NCI-H1694 (cell line): ENCODE measurements around the gene TXNDC15.

Source experiments
- DNase-seq: peaks from one replicate; lab custom pipeline; 2025; lab: John Stamatoyannopoulos, UW

The TXNDC15 gene

DNA sequence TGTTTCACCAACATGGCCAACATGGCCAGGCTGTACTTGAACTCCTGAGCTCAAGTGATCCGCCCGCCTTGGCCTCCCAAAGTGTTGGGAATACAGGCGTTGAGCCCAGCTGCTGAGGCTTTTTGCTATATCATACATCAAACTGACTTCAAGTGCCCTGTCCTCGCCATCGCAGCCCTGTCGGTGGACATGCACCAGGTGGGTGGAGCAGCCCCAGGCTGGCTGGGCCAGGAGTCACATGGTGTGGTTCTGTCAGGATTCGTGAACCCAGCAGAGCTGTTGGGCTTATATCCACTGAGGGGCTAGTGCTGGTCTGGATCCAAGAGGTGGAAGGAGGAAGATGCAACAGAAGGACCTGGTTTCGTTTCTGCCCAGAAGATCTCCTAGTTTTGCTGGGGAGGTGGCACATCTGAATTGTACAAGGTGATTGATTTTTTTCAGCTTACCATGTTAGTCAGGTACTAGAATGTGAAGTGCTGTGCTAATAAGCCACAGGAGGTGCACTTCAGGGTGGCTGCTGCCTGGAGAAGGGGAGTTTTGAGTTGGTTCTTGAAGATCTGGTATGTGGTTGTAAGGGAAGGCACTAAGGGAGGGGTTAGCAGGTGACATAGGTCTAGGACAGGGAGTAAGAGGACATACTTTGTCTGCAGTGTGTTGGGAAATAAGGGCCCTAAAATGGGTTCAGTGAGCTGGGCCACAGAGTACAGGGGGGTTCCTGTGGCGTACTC, 46.8 kb downstream of the TXNDC15 start:
- DNase-seq: no peak

DNA sequence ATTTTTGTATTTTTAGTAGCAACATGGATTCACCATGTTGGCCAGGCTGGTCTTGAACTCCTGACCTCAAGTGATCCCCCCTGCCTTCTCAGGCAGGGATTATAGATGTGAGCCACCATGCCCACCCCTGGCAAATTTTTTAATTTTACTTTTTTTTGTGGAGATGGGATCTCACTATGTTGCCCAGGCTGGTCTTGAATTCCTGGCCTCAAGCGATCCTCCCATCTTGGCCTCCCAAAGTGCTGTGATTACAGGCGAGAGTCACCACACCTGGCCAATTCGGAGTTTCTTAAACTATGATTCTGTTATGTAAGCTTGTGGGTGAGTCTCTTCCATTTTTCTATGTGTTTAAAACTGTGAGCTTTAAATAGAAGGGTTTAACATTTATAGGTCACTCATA, 58.3 kb downstream of the TXNDC15 start:
- no peak for DNase-seq

- no peak for DNase-seq
Observed at GRCh38 chr5:134934202-134934601, 60.0 kb downstream of the TXNDC15 start.

DNA sequence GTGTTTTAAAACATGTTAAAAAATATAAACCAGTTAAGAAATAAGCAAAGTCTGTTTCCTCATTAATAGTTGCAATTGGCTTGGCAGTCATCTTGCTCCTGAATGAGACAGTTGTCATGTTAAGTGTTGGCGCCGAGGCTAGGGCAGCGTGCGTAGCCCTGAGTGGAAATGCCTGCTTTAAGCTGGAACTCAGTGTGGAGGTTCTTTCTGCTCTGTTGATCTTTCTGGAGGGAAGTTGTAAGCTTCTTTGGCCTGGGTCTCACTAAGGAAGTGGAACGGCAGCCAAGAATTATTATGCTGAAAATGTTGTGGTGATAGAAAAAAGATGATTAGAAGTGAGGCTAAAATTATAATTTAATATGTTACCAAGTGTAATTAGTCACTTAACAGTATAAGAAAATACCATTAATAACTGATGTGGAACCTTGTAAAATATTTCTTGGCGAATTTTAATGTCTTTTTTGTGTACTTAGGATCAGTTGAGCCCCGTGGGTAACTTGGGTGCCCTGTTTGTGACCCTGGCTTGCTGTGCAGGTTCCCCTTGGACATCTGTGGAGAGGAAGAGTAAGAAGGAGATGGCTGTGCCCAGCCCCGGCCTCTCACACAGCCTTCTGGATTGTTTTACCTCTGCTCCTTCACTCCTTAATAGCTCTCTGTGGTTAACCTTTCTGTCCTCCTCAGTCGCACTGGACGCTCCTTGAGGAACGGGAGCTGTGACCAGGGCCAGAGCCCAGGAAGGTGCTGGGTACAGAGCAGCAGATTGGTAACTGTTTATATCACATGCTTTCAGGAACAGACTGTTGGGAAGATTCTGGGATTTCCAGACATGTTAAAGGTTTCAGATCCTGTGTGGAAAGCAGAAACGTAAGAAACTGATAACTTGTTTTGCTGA, 61.8 kb downstream of the TXNDC15 start:
- DNase-seq: no peak

DNA sequence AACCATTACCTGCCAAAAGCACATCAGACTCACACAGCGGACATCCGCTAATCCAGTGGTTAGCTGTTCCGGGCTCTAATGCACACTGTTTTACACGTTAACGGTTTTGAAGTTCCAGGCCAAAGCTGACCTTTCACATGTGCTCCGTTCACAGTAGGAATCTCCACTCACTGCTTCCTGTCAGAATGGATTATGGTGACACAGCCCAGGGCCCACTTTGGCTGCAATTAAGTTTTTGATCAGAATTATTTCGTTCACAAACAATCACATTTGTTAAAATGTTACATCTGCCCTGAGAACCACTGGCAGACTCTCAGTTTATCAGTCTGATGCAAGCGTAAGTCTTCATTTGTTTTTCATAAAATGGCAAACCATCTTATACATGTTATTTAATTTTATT, 63.4 kb downstream of the TXNDC15 start:
- no peak for DNase-seq

DNA sequence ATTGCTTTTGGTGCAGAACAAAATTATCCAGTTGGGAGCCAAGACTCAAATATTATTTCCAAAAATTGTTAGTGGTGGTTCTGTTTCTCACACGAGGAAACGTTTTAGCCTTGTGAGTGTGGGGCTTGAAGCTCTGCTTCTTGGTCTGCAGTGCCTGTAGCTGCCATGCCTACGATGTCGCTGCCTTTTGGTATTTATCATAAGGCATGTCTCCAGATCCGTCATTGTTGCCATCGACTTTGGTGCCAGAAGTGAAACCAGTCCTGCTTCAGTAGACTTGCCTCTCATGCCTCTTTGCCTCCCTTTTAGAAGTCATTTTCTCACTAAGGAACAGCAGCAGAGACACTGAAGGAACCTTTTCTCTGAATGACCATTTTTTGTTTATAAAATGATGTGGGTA, 63.9 kb downstream of the TXNDC15 start:
- no peak for DNase-seq

DNA sequence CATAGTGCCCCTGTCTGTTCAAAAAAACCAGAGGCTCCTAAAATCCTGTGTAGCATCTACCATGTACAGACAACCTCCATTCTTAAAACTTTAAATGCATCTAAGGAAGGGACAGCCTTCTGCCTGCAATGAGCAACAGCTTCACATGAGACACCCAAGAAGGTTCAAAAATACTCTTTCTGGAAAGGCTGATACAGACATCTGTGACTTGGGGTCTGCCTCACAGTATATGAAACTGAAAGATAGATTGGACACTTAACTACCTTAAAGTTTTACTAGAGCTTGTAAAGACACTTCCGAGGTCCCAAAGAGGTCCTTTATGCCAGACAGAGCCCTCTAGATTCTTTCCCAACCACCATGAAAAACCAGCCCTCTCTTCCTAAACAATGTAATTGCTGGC, 65.3 kb downstream of the TXNDC15 start:
- no peak for DNase-seq

DNA sequence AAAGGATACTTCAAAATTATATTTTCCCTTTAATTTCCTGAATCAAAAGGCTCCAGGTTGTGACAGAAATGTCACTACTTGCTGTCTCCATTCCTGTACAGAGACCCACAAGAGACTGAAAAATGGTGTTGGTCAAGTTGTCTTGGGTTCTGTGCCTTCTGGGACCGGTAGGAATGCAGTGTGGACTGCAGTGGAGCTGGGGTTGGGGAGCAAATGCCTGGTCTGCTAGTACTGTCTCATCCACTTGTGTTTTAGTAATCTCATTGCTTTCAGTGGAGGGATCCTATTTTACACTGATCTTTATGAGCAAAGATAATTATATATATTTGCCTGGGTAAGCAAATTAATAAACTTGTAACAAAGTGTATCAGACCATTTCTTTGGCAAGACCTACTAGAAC, 69.4 kb downstream of the TXNDC15 start:
- no peak for DNase-seq

GRCh38 chr5:134944630-134945029, 70.5 kb downstream of the TXNDC15 start:
- no peak for DNase-seq

DNA sequence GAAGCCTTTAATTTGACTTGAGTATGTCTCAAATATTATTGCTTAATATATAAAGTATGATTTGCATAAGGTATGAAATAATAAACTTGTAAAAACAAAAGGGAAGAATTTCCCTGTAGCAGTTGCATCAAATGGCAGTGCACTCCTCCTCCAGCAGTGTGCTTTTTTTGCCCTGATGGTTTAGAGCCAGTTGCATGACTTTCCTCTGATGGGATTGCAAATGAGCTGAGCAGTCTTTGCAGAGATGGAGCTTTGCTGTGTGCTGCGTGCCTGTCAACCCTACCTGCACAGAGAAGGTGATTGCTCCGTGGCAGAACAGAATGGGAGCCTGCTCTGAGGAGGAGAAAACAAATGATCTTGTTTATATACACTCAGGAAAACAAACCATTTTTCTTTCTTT, 70.9 kb downstream of the TXNDC15 start:
- no peak for DNase-seq

DNA sequence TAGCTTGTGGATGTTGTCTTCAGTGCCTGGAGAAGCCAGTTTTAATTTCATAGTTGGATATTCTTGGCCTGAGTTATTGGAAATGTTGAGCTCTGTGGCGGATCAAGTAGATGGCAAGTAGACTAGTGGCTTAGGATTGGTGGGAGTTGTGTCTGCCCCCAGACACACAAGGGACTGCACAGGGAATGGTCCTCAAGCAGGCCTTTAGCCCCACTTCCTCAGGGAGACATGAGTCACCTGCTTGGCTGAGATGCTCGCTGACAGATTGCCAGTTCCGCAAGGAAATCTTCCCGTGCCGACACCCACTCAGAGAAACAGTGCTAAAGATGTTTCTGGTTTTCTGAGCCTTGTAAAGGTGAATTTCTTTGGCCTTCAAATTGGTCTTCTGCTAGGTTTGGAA, 74.7 kb downstream of the TXNDC15 start:
- DNase-seq: no peak

GRCh38 chr5:134949316-134949715, 75.1 kb downstream of the TXNDC15 start:
- no peak for DNase-seq
